BLaER1 (cell line): ENCODE measurements around the gene STRN.
"Not testable (repeated sequence)": the region's sequence is repeated elsewhere in the genome, so short reads cannot be mapped to it uniquely, and the experiment has no call there.

Experiments used
- H3K27ac ChIP-seq: shearing (Covaris generic); formaldehyde crosslinking; 2 replicates; pipeline ENCODE4 v1.8.1; 2022
- H3K27me3 ChIP-seq: shearing (Covaris generic); formaldehyde crosslinking; 2 replicates; pipeline ENCODE4 v1.8.1; 2022
- H3K36me3 ChIP-seq: shearing (Covaris generic); formaldehyde crosslinking; 2 replicates; pipeline ENCODE4 v1.8.1; 2022
- H3K4me1 ChIP-seq: shearing (Covaris generic); formaldehyde crosslinking; 2 replicates; pipeline ENCODE4 v1.8.1; 2022
- H3K4me2 ChIP-seq: shearing (Covaris generic); formaldehyde crosslinking; 2 replicates; pipeline ENCODE4 v1.8.1; 2022
- H3K4me3 ChIP-seq: shearing (Covaris generic); formaldehyde crosslinking; 2 replicates; pipeline ENCODE4 v1.8.1; 2022
- H3K9ac ChIP-seq: shearing (Covaris generic); formaldehyde crosslinking; 2 replicates; pipeline ENCODE4 v1.8.1; 2022
- H3K9me3 ChIP-seq: shearing (Covaris generic); formaldehyde crosslinking; 2 replicates; pipeline ENCODE4 v1.8.1; 2022
- H4K20me1 ChIP-seq: shearing (Covaris generic); formaldehyde crosslinking; 2 replicates; pipeline ENCODE4 v1.8.1; 2022
- Cebpa-rat ChIP-seq: shearing (Covaris generic); IDR thresholded peaks from 2 replicates; pipeline ENCODE4 v1.8.1; 2022

The STRN gene

GRCh38 chr2:36964496-36965058 lies 1.8 kb downstream of the STRN start:
- H3K36me3 ChIP-seq, result peaks cover 3% of the 10 kb centered on the region; the same call in 1 of the 2 replicates
- peak overlapping the region; percentile 96; the same call in 1 of the 2 replicates for H3K4me3 ChIP-seq
- TF ChIP-seq Cebpa-rat, result no peak
- peak overlapping the region; percentile 83 for H3K4me2 ChIP-seq
- H3K27ac ChIP-seq, result no peak overlapping the region
- no peaks in the 10 kb centered on the region for H3K27me3 ChIP-seq
- H3K9me3 ChIP-seq, result no peaks in the 10 kb centered on the region
- peaks cover 59% of the 10 kb centered on the region for H4K20me1 ChIP-seq
- peak overlapping the region; percentile 86; the same call in 1 of the 2 replicates for H3K9ac ChIP-seq
- peaks cover 38% of the 10 kb centered on the region for H3K4me1 ChIP-seq

DNA sequence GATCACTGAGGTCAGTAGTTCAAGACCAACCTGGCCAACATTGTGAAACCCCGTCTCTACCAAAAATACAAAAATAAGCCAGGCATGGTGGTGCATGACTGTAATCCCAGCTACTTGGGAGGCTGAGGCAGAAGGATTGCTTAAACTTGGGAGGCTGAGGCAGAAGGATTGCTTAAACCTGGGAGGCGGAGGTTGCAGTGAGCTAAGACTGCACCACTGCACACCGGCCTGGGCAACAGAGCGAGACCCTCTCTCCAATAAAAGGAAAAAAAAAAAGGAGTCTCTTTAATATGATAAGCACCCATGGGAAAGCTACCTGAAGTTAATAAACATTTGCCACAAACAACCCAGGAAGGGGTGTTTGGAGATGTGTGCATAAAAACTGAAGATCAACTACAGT lies 2.6 kb downstream of the STRN start:
- H4K20me1 ChIP-seq, result peaks cover 61% of the 10 kb centered on the region

GRCh38 chr2:36963106-36963505 lies 3.2 kb downstream of the STRN start:
- H3K36me3 ChIP-seq, result peaks cover 10% of the 10 kb centered on the region; the same call in 1 of the 2 replicates
- no peaks in the 10 kb centered on the region for H3K27me3 ChIP-seq
- no peak overlapping the region for H3K4me2 ChIP-seq
- no peak overlapping the region for H3K9ac ChIP-seq
- H3K9me3 ChIP-seq, result no peaks in the 10 kb centered on the region
- H4K20me1 ChIP-seq, result peaks cover 61% of the 10 kb centered on the region
- peaks cover 31% of the 10 kb centered on the region for H3K4me1 ChIP-seq
- no peak overlapping the region for H3K27ac ChIP-seq
- H3K4me3 ChIP-seq, result no peak overlapping the region
- no peak for TF ChIP-seq Cebpa-rat

More for the DNA sequence above, 2.6 kb downstream of the STRN start:
- Histone ChIP-seq H3K9me3 (no peaks in the 10 kb centered on the region), H3K4me2 (no peak overlapping the region; the same call in 1 of the 2 replicates), H3K4me3 (no peak overlapping the region), H3K27ac (no peak overlapping the region), H3K36me3 (peaks cover 5% of the 10 kb centered on the region; the same call in 1 of the 2 replicates), H3K4me1 (peaks cover 37% of the 10 kb centered on the region), H3K27me3 (no peaks in the 10 kb centered on the region), H3K9ac (no peak overlapping the region)
- TF ChIP-seq Cebpa-rat, result no peak

DNA sequence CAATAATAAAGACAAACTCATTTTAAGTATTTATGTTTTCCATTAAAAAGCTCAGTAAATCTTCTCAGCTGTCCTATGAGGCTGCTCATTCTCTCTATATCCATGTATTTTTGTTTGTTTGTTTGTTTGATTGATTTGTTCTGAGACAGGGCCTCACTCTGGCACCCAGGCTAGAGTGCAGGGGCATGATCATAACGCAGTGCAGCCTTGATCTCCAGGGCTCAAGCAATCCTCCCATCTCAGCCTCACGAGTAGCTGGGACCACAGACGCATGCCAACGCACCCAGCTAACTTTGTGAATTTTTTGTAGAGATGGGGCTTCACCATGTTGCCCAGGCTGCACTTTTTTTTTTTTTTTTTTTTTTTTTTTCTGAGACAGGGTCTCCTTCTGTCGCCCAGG lies 5.6 kb downstream of the STRN start:
- Histone ChIP-seq H3K4me1 (peaks cover 20% of the 10 kb centered on the region), H3K4me2 (no peak overlapping the region), H3K27ac (no peak overlapping the region), H3K9me3 (no peaks in the 10 kb centered on the region), H4K20me1 (peaks cover 74% of the 10 kb centered on the region), H3K4me3 (no peak overlapping the region), H3K27me3 (no peaks in the 10 kb centered on the region), H3K9ac (no peak overlapping the region), H3K36me3 (peaks cover 16% of the 10 kb centered on the region; the same call in 1 of the 2 replicates)
- TF ChIP-seq Cebpa-rat, result no peak

GRCh38 chr2:36960005-36960675 lies 6.2 kb downstream of the STRN start:
- H3K27ac ChIP-seq, result no peak overlapping the region
- no peak for TF ChIP-seq Cebpa-rat
- H3K27me3 ChIP-seq, result no peaks in the 10 kb centered on the region
- peaks cover 72% of the 10 kb centered on the region for H4K20me1 ChIP-seq
- no peak overlapping the region for H3K4me3 ChIP-seq
- no peak overlapping the region for H3K9ac ChIP-seq
- H3K4me2 ChIP-seq, result no peak overlapping the region
- H3K36me3 ChIP-seq, result peaks cover 16% of the 10 kb centered on the region; the same call in 1 of the 2 replicates
- peaks cover 16% of the 10 kb centered on the region for H3K4me1 ChIP-seq
- no peaks in the 10 kb centered on the region for H3K9me3 ChIP-seq

DNA sequence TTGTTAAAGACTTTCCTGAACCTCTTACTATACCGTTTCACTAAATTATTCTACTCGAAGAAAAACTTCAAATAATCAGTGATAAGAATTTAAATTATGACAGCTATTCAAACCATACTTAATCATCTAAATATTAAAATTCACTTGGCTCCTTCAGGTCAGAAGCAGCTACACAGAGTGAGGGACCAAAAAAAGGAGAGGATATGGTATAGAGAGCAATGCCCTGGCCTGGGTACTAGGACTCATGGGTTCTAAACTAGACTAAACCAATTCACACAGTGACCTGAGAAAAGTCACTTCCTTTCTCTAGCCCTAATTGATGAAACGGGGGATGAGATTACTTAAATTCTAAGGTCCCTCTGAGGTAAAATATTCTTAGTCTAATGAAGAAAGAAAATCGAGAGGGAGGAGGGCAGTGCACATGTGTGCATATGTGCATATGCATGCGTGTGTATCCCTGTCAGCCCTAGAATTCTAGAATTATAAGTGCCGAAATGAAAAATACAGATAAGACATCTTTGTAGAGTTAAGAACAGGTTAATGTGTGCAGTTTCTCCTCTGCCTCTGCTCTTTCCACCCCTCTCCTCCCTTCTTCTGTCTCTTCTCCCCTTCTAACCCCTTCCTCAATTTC lies 11.2 kb downstream of the STRN start:
- Histone ChIP-seq H3K9me3 (no peaks in the 10 kb centered on the region), H3K4me3 (no peak overlapping the region), H3K9ac (no peak overlapping the region), H3K36me3 (peaks cover 26% of the 10 kb centered on the region; the same call in 1 of the 2 replicates), H3K27me3 (no peaks in the 10 kb centered on the region), H3K4me2 (no peak overlapping the region), H4K20me1 (peaks cover 61% of the 10 kb centered on the region), H3K4me1 (no peaks in the 10 kb centered on the region), H3K27ac (no peak overlapping the region)
- TF ChIP-seq Cebpa-rat, result no peak

- Histone ChIP-seq H3K9me3 (no peaks in the 10 kb centered on the region), H3K4me2 (no peak overlapping the region), H4K20me1 (peaks cover 64% of the 10 kb centered on the region), H3K27ac (no peak overlapping the region), H3K9ac (no peak overlapping the region), H3K36me3 (peaks cover 16% of the 10 kb centered on the region; the same call in 1 of the 2 replicates), H3K27me3 (no peaks in the 10 kb centered on the region), H3K4me1 (no peaks in the 10 kb centered on the region), H3K4me3 (no peak overlapping the region)
- TF ChIP-seq Cebpa-rat, result no peak
Measured at GRCh38 chr2:36952748-36953197, 13.6 kb downstream of the STRN start.

DNA sequence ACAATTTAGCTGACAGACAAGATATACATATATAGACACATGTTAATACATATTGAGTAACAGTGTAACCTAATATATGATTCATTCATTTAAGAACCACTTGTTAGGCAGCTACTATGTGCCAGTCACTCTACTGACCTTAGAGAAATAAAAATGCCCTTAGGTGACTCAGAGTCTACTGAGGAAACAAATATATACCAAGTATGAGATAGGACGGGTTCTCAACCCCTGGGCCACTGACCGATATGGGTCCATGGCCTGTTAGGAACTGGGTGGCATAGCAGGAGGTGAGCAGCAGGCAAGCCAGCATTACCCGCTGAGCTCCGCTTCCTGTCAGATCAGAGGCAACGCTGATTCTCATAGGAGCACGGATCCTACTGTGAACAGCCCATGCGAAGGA lies 14.8 kb downstream of the STRN start:
- Histone ChIP-seq H3K4me2 (no peak overlapping the region), H3K36me3 (peaks cover 13% of the 10 kb centered on the region; the same call in 1 of the 2 replicates), H3K4me1 (no peaks in the 10 kb centered on the region), H3K27me3 (no peaks in the 10 kb centered on the region), H3K9me3 (no peaks in the 10 kb centered on the region), H4K20me1 (peaks cover 57% of the 10 kb centered on the region), H3K27ac (no peak overlapping the region), H3K9ac (no peak overlapping the region), H3K4me3 (no peak overlapping the region)
- no peak for TF ChIP-seq Cebpa-rat

DNA sequence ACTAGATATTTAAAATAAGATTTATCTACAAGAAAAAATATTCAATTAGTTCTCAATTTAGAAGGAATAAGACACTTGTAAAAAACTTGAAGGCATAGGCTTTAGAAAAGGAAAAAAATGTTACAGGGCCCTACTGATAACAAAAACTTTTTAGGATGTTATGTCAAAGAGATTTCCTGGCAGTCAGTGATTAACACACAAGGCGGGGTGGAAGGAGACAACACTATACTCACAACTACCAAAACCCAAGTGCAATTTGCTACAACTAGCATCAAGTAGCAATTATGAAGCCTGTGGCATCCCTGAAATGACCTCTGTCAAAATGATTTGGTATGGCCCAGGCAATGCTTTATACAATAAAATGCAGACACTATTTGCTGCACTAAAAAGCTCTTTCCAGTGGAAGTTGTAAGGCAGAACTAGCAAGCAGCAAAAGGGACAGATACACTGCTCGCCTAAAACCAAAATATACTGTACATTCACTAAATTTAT lies 15.3 kb downstream of the STRN start:
- H3K4me1 ChIP-seq, result no peaks in the 10 kb centered on the region
- H3K4me3 ChIP-seq, result no peak overlapping the region
- peaks cover 52% of the 10 kb centered on the region for H4K20me1 ChIP-seq
- H3K9ac ChIP-seq, result no peak overlapping the region
- no peaks in the 10 kb centered on the region for H3K9me3 ChIP-seq
- TF ChIP-seq Cebpa-rat, result no peak
- H3K27me3 ChIP-seq, result no peaks in the 10 kb centered on the region
- H3K4me2 ChIP-seq, result no peak overlapping the region
- H3K36me3 ChIP-seq, result peaks cover 13% of the 10 kb centered on the region; the same call in 1 of the 2 replicates
- no peak overlapping the region for H3K27ac ChIP-seq

GRCh38 chr2:36949845-36950244 lies 16.5 kb downstream of the STRN start:
- no peaks in the 10 kb centered on the region for H3K4me1 ChIP-seq
- no peak overlapping the region for H3K4me3 ChIP-seq

DNA sequence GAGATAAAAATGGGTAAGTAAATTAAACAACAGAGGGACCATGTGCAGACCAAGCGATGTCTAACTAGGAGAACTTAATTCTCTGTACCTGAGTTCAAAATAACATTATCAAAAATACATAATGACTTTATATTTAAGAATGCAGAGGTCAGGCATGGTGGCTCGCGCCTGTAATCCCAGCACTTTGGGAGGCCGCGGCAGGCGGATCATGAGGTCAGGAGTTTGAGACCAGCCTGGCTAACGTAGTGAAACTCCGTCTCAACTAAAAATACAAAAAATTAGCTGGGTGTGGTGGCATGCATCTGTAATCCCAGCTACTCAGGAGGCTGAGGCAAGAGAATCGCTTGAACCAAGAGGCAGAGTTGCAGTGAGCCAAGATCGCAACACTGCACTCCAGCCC lies 21.1 kb downstream of the STRN start:
- not testable (repeated sequence) for H3K9me3 ChIP-seq, H3K9ac ChIP-seq
- peaks cover 12% of the 10 kb centered on the region; the same call in 1 of the 2 replicates for H4K20me1 ChIP-seq

More at GRCh38 chr2:36949845-36950244, 16.5 kb downstream of the STRN start:
- H4K20me1 ChIP-seq, result peaks cover 44% of the 10 kb centered on the region
- H3K9ac ChIP-seq, result no peak overlapping the region
- peaks cover 13% of the 10 kb centered on the region for H3K36me3 ChIP-seq
- H3K27me3 ChIP-seq, result no peaks in the 10 kb centered on the region
- no peak overlapping the region for H3K4me2 ChIP-seq
- TF ChIP-seq Cebpa-rat, result no peak
- no peaks in the 10 kb centered on the region for H3K9me3 ChIP-seq
- no peak overlapping the region for H3K27ac ChIP-seq

More for the DNA sequence above, 21.1 kb downstream of the STRN start:
- H3K36me3 ChIP-seq, H3K4me3 ChIP-seq, H3K27me3 ChIP-seq, H3K4me2 ChIP-seq, H3K4me1 ChIP-seq, H3K27ac ChIP-seq: not testable (repeated sequence)
